Measurements from ENCODE around the gene MOB3A.
A peak's percentile ranks its signal among the peaks of the same experiment; 100 is the strongest.

The MOB3A gene

DNA sequence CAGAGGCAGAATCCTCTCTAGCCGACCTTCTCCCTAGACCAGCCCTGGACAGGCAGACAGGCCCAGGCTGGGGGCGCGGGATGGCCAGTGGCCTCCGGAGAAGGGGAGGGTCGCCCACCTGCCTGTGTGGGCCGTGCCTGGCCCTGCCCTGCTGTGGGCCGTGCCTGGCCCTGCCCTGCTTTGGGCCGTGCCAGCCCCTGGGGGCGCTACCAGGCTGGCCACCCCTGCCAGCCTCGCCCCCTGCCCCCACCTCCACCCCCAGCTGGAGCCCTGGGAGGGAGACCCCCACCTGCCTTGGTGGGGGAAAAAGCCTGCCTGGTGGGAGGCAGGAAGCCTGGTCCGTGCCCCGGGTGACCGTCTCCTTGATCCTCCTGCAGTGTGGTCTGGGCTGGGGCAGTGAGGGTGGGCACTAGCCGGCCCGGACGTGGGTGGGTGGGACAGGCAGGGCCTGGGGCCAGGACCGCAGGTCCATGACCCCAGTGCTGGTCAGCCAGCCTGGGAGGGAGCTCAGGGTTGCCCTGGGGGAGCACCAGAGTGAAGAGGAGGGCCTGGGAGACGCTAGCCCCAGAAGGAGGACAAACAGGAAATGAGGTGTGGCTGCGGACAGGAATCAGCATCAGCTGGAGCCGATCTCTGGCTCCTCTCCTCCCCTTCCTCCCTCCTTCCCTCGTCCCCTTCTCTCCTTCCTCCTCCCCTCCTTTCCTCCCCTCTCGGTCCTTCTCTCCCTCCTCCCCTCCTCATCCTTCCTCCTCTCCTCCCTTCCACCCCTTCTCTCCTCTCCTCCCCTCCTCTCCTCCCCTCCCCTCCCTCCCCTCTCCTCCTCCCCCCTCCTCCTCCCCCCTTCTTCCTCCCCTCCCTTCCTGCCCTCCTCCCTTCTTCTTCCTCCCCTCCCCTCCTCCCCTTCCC is 39.9 kb downstream of the MOB3A start:
- peak; percentile 33 to 63 for DNase-seq

- DNase-seq = no peak
Measured at GRCh38 chr19:2054763-2055162, 41.4 kb downstream of the MOB3A start.

GRCh38 chr19:2053601-2054389 is 42.3 kb downstream of the MOB3A start:
- no peak for DNase-seq

DNA sequence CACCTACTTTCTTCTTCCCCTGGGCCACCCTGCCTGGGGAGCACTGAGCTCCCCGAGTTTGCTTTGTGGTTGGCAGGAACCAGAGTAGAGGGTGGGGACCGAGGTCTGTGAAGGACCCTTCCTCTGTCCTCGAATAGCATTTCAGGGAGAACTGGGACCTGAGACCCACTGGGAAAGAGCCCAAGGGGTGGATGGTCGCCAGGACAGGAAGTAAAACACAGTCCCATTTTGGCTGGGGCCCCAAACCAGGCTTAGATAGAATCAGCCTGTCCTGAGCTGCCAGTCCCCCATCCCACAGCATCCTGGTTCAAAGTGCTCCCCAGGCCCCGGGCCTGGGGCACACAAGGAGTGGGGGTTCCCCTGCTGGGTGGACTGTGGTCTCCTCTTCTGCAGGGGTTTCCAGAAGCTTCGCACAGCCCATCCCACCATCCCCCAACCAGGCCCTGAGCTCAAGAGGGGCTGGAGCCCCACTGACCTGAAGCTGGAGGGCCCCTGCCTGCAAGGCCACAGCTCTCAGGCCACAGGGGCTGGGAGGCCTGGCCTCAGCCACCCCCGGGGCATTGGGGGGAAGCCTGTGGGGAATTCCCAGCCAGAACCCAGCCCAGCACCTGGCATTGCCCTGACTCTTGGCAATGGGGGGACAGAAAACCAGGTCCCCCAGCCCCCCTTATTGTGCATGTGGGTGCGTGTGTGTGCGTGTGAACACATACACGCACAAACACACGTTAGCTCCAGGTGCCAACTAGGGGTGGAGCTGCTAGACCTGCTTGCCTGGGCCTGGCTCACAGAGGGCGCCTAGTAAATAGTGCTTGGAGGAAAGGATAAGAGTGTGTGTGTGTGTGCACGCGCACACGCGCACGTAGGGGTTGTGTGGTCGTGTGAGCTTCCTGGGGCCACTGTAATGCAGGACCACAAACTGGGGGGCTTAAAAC is 44.1 kb downstream of the MOB3A start:
- no peak for DNase-seq

DNA sequence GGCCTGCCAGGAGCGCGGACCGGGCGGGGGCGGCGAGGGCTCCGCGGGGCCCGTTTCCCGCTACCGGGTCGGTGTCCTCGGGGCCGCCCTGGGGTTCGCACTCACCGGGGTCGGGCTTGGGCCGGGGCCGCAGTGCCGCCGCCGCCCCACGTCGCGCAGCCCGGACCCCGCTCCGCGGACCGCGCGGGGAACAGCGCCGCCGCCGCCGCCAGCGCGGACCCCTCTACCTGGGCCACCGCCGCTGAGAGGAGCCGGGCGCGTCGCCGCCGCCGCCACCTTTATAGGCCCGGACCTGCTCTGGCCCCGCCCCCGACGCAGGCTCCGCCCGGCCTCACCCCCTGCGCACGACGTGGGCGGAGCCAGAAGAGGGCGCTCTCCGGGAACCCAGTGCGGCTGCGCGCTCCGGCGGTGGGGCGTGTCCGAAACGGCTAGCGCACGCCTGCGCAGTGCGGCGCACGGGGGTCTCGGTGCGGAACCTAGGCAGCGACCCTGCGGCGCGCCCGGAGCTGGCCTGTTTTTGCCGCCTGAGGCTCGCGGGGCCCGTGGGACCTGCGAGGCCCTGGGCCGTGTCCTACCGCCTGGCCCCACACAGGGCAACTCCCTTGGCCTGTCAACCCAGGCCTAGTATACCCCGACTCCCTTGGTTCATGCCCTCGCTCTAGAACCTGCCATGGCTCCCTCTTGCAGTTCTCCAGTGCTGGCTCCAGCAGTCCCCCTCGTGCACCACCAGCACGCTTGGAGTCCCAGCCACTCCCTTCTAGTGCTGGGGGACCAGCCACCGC is 44.9 kb downstream of the MOB3A start, which contains the start of gene MKNK2:
Gene MKNK2, minus strand, starts transcription at position 254 of the 782 bp plus-strand sequence. CDS start 393 bp downstream, outside the sequence.
- DNase-seq = peak; percentile 34 to 64

DNA sequence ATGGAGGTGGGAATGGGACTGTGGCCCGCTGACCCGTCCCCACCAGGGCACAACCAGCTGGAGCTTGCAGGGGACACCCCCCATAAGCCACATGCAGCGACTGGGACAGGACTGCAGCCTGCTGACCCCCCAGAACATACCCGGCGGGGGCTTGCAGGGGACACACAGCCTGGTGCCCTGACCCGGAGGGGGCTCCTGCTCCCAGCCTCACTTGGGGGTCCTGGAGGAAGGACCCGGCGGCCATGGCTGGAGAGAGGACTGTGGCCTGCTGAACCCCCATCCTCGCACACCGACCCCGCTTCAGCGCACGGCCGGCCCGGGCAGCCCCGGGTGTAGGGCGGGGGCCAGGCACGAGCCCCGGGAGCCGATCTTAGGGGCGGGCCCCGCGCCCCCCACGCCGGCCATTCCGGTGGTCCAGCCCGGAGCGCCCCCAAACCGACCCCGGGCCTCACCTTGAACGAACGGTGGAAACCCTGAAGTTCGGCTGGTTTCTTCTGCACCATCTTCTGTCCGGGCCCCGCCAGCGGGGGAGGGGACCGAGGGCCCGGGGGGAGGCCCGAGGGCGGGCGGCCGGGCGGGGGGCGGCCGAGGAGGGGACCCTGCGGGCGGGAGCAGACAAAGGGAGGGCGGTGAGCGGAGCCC is 45.7 kb downstream of the MOB3A start:
- no peak for DNase-seq

DNA sequence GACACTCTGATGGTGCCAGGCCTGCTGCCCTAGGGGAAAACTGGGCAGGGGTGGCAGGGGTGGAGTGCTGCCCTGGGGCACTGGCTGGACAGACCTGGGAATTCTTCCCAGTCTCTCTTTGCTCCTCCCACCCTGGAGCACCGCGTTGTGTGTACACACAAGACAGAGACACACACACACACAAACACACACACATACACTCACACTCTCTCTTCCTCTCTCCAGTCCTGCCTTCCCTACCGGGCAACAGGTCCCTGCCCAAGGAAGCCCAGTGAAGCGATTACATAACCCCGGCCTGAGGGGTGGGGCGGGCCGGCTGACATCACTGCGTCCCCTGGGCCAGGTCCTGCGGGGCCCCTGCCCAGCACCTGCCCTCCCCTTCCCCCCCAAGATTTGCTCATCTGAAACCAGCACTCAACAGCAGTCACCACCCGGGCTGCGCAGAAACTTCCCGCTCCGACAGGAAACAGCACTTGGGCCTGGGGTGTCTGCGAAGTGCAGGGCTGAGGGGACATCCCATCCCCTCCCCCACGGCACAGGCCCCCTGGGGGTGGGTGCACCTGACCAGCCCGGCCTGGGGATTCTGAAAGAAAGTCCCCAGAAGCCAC is 46.3 kb downstream of the MOB3A start:
- peak in 1 of 2 experiments; percentile 36 for DNase-seq

- DNase-seq = no peak
Measured at GRCh38 chr19:2048959-2049740, 47.0 kb downstream of the MOB3A start.

DNA sequence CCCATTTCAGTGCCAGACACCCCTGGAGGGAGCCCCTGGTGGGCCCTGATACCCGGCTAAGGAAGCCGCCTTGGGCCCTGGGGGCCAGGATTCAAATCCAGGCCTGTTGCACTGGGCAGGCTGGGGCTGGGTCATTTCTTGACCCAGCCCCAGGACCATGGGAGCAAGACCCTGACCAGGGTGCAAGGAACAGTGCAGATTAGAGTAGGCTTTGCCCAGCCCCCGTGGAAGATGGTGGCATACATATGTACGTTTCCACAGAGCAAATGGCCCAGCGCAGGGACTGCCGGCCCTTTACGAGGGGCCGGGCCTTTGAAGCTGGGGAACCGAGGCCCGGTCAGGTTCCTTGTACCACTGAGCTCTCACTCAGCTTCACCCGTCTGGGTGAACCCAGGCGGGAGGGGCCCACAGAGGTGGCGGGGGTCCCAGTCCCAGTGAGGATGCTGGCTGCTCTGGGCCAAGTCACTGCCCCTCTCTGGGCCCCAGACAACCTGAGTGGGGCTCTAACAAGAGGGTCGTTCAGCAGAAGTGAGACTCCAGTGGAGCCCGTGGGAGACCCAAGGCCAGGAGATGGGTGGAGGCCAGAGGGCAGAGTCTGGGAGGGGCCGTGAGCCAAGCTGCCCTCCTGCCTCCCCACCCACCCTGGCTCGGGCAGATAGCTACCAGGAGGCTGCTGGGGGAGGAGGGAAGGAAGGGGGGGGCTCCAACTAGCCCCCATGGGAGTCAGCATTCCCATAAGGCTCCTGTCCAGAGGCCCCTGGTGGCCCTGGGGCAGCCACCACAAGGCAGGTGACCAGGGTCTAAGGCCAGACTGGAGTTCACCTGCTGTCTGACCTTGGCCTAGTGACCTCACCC is 47.8 kb downstream of the MOB3A start:
- DNase-seq = no peak

GRCh38 chr19:2047449-2048103 is 48.5 kb downstream of the MOB3A start:
- no peak for DNase-seq

DNA sequence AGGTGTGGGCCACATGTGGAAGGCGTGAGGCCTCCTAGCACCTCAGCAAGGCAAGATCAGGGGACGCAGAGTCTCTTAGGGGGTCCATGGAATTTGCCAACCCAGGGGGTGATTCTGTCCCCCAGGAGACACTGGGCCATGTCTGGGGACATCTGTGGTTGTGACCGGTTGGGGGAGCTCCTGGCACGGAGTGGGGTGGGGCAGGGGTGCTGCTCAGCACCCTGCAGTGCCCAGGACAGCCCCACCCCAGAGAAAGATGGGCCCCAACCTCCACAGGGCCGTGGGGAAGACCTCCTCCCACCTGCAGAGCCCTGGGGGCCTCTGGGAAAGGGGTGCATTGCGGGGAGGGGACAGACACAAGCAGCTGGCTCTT is 49.1 kb downstream of the MOB3A start:
- DNase-seq = no peak

DNA sequence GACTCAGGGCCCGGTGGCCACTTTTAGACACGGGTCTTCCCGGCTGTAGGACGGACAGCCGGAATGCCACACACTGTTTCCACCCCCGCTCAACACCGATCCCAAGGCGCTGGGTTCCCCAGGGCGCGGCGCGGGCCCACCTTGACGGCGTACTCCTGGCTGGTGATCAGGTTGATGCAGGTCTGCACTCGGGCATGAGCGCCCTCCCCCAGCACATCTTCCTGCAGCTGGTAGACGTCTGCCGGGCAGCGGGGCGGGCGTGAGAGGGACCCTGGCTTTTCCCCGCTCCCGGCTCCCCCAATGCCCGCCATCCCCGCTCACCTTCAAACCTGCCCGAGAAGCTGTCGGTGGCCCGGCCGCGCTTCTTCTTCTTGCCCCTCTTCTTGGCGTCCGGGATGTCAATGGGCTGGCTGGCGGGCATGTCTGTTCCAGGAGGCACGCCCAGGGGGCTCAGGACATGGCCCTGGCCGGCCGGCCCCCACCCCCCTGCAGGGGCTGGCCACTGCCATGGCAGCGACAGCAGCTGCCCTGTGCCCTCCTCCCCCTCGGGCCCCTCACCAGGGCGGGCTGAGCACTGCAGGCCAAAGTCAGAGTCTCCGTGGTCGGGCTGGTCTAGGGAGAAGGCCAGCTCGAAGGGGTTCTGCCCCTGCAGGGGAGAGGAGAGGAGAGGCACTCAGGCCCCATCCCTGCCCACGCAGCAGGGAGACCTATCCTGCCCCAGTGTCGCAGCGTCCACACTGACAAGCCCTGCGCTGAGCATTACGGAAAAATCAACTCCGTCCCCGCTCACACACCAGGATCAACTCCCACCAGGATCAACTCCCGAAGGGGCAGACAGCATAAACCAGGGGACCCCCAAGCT is 49.8 kb downstream of the MOB3A start:
- DNase-seq = no peak

- DNase-seq = no peak
Measured at GRCh38 chr19:2045501-2046045, 50.6 kb downstream of the MOB3A start.

GRCh38 chr19:2044709-2045500 is 51.2 kb downstream of the MOB3A start:
- DNase-seq = no peak

DNA sequence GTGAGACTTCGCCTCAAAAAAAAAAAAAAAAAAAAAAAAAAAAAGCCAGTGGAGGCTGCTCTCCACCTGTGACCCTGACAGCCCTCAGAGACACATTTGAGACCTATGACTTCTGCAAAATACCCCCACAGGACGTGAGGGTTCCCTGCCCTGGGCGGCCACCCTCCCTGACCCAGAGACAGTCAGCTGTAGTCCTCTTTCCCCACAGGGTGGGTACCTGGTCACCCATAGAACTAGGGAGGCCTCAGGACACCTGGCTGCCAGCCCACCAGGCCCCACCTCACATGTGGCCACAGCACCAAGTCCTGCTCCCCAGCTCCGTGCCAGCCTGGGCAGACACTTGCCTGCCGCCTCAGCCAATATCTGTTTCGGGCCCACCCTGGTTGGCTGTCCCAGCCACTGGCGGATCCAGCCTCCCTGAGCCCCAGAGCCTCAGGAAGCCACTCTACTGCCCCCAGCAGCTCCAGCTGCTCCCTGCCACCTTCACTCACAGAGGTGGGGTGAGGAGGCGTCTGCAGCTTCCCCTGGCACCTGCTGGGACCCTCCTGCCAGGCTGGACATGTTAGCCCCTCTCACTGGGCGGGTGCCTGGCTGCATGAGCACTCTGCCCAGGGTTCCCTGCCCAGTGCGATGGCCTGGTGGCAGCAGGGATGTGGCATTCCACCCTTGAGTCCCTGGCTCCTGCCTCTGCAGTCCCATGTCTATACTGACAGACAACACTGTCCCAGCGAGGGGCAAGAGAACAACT is 52.0 kb downstream of the MOB3A start:
- no peak for DNase-seq

DNA sequence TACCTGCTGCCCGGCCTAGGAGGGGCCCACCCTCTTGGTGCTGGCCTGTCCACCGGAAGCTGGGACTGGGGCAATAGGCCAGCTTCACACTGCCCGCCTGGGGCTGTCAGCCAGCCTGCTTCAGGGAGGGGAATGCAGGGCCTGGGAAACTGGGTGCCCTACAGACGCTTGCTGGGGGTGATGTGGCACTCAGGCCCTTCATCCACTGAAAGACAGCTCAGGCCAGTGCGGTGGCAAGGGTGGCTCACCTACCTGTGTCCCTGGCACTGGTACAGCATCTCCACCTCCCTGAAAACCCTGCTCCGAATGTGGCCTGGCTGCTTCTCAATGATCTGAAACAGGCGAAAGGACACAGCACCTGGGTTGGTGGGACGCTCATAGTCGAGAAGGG is 52.9 kb downstream of the MOB3A start:
- DNase-seq = no peak

Measured in SW 1271 (cell line).